Suprapubic skin (tissue), 4 donors: Measurements from ENCODE around the gene FKBP1B. TPM values are rescaled to one million over a fixed set of nuclear protein-coding genes. Genes with fewer than 3 reads are reported as not detected.
"Not testable (repeated sequence)": the region's sequence is repeated elsewhere in the genome, so short reads cannot be mapped to it uniquely, and the experiment has no call there.

Experiments used
- DNase-seq, 2 donors: peaks; one replicate each; pipeline ENCODE4 v3.0.0-alpha.2; 2019; ENCODE audit warnings: low spot score in 2 of 2
- H3K27ac ChIP-seq: fragments of 200-600 bp; sonication (generic); one replicate; pipeline ENCODE4 v1.5.1; 2019
- H3K27me3 ChIP-seq: fragments of 200-600 bp; sonication (generic); one replicate; pipeline ENCODE4 v1.5.1; 2019
- H3K36me3 ChIP-seq: fragments of 200-600 bp; sonication (generic); one replicate; pipeline ENCODE4 v1.5.1; 2019
- H3K4me1 ChIP-seq: fragments of 200-600 bp; sonication (generic); one replicate; pipeline ENCODE4 v1.5.1; 2019
- H3K4me3 ChIP-seq: fragments of 200-600 bp; sonication (generic); one replicate; pipeline ENCODE4 v1.5.1; 2019; ENCODE audit warnings: mild to moderate bottlenecking
- H3K9me3 ChIP-seq: fragments of 200-600 bp; sonication (generic); one replicate; pipeline ENCODE4 v1.5.1; 2019
- EP300 ChIP-seq: sonication (generic); formaldehyde crosslinking; IDR thresholded peaks from one replicate; pipeline ENCODE4 v1.6.1; 2017; ENCODE audit warnings: antibody characterized with exemption
- POLR2A ChIP-seq, 2 donors: fragments of 450-650 bp; IDR thresholded peaks; one replicate each; pipeline ENCODE4 v1.6.1; 2017; ENCODE audit warnings: antibody characterized with exemption in 2 of 2, mild to moderate bottlenecking in 2 of 2, moderate library complexity in 2 of 2
- POLR2AphosphoS5 ChIP-seq, 3 donors: sonication (generic); formaldehyde crosslinking; IDR thresholded peaks; one replicate each; pipeline ENCODE4 v1.6.1; 2017; ENCODE audit warnings: antibody characterized with exemption in 3 of 3
- WGBS: methylation state at CpG from one replicate; pipeline ENCODE4 v1.1.5; 2018; 5-methylcytosine and 5-hydroxymethylcytosine counted together
- total RNA-seq, 4 donors: library from RNA; depleted of rRNA; stranded (reverse); fragments of >200 nt; gene quantifications; one replicate each; pipeline ENCODE4 v1.1.0, GENCODE V29; 2016
- TF ChIP-seq, protein P1 (sequence below), 2 donors: fragments of 200-600 bp in 1 of 2; fragments of 450-650 bp in 1 of 2; sonication (generic) in 1 of 2; IDR thresholded peaks; one replicate each; pipeline ENCODE4 v1.5.1; 2016 to 2019; ENCODE audit warnings: antibody characterized with exemption in 2 of 2, mild to moderate bottlenecking in 1 of 2, moderate library complexity in 1 of 2

FKBP1B gene
- total RNA-seq, 4 donors from 2014 or later = 4.3 to 8.0 (median 6.6) TPM

DNA sequence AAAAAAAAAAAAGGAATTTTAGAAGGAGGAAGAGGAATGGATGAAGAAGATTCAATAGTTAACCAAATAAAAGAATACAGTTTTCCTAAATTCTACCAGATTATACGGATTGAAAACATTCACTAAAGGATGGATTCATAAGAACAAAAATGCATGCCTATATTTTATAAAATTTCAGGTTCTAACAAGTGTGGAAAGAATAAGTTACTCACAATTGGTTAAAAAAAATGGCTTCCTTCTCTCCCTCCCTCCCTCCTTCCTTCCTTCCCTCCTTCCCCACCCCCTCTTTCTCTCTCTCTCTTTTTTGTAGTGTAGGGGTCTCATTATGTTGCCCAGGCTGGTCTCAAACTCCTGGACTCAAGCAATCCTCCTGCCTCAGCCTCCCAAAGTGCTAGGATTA lies 36.7 kb downstream of the FKBP1B start:
- WGBS = 76% methylated on average over 1 of the region's 1 CpG
- DNase-seq = no peak

DNA sequence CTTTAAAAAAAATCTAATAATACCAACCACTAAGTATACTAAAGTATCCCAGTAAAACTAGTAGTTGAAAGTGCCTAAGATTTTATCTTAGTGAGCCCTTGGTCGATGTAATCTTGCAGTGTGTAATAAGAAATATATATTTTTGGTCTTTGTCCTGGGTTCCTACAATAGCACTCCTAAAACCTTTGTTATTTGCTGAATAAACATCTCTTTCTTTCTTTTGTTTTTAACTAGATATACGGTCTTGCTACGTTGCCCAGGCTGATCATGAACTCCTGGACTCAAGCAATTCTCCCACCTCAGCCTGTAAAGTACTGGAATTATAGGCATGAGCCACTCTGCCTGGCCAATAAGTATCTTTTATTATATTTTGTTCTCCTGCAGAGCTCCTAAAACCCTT lies 37.5 kb downstream of the FKBP1B start:
- H3K4me1 ChIP-seq = peaks cover 25% of the 10 kb centered on the region
- H3K9me3 ChIP-seq = no peaks in the 10 kb centered on the region
- no peak overlapping the region for H3K27ac ChIP-seq
- no peaks in the 10 kb centered on the region for H3K27me3 ChIP-seq
- peaks cover 4% of the 10 kb centered on the region for H3K36me3 ChIP-seq
- no peak overlapping the region for H3K4me3 ChIP-seq
- WGBS = 78% methylated on average over 3 of the region's 3 CpGs
- no peak for TF ChIP-seq POLR2A (IDR thresholded peaks at IDR 0.05)
- TF ChIP-seq, protein P1, sequence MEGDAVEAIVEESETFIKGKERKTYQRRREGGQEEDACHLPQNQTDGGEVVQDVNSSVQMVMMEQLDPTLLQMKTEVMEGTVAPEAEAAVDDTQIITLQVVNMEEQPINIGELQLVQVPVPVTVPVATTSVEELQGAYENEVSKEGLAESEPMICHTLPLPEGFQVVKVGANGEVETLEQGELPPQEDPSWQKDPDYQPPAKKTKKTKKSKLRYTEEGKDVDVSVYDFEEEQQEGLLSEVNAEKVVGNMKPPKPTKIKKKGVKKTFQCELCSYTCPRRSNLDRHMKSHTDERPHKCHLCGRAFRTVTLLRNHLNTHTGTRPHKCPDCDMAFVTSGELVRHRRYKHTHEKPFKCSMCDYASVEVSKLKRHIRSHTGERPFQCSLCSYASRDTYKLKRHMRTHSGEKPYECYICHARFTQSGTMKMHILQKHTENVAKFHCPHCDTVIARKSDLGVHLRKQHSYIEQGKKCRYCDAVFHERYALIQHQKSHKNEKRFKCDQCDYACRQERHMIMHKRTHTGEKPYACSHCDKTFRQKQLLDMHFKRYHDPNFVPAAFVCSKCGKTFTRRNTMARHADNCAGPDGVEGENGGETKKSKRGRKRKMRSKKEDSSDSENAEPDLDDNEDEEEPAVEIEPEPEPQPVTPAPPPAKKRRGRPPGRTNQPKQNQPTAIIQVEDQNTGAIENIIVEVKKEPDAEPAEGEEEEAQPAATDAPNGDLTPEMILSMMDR (IDR thresholded peaks at IDR 0.05) = no peak
- DNase-seq = no peak

More for the DNA sequence above, 36.7 kb downstream of the FKBP1B start:
- Histone ChIP-seq H3K27me3 (no peaks in the 10 kb centered on the region), H3K9me3 (no peaks in the 10 kb centered on the region), H3K27ac (no peak overlapping the region), H3K4me3 (no peak overlapping the region), H3K4me1 (peaks cover 25% of the 10 kb centered on the region), H3K36me3 (peaks cover 12% of the 10 kb centered on the region)
- TF ChIP-seq POLR2A (IDR thresholded peaks at IDR 0.05) (no peak), EP300 (no peak), POLR2AphosphoS5 (IDR thresholded peaks at IDR 0.05) (no peak)
- TF ChIP-seq, protein P1 (IDR thresholded peaks at IDR 0.05) = no peak

DNA sequence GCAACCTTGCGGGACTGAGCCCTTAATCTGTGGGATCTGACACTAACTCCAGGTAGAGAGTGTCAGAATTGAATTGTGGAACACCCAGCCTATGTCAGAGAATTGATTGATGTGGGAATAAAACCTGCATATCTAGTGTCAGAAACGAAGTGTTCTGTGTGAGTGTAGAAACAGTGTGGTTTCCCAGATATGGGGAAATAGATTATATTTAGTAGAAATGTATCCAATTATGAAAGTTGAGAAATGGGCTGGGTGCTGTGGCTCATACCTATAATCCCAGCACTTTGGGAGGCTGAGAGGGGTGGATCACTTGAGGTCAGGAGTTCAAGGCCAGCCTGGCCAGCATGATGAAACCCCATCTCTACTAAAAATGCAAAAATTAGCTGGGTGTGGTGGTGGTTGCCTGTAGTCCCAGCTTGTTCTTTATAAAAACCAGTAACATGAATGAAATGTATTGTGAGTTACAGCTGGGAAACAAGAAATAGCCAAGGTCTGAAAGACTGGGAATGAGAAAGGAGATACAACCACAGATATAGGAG lies 39.3 kb downstream of the FKBP1B start:
- H3K27ac ChIP-seq = no peak overlapping the region
- WGBS = 63% methylated on average over 2 of the region's 2 CpGs
- peaks cover 12% of the 10 kb centered on the region for H3K4me1 ChIP-seq
- no peaks in the 10 kb centered on the region for H3K27me3 ChIP-seq
- H3K4me3 ChIP-seq = no peak overlapping the region
- TF ChIP-seq POLR2AphosphoS5 (IDR thresholded peaks at IDR 0.05) (no peak), EP300 (no peak), POLR2A (IDR thresholded peaks at IDR 0.05) (no peak)
- TF ChIP-seq, protein P1 (IDR thresholded peaks at IDR 0.05) = no peak
- no peaks in the 10 kb centered on the region for H3K9me3 ChIP-seq
- H3K36me3 ChIP-seq = no peaks in the 10 kb centered on the region
- no peak for DNase-seq

DNA sequence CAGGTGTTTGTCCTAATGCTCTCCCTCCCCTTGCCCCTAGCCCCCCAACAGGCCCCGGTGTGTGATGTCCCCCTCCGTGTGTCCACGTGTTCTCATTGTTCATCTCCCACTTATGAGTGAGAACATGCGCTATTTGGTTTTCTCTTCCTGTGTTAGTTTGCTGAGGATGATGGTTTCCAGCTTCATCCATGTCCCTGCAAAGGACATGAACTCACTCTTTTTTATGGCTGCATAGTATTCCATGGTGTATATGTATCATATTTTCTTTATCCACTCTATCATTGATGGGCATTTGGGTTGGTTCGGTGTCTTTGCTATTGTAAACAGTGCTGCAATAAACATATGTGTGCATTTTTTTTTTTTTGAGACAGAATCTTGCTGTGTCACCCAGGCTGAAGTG lies 43.7 kb downstream of the FKBP1B start:
- DNase-seq, H3K27me3 ChIP-seq, H3K9me3 ChIP-seq, H3K4me3 ChIP-seq, H3K36me3 ChIP-seq, H3K4me1 ChIP-seq, H3K27ac ChIP-seq: not testable (repeated sequence)
- WGBS = over 99% methylated on average over 5 of the region's 5 CpGs

DNA sequence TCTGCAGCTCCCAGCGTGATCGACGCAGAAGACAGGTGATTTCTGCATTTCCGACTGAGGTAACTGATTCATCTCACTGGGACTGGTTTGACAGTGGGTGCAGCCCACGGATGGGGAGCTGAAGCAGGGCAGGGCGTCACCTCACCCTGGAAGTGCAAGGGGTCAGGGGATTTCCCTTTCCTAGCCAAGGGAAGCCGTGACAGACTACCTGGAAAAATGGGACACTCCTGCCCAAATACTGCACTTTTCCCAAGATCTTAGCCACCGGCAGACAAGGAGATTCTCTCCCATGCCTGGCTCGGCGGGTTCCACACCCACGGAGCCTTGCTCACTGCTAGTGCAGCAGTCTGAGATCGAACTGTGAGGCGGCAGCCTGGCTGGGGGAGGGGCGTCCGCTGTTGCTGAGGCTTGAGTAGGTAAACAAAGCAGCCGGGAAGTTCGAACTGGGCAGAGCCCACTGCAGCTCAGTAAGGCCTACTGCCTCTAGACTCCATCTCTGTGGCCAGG lies 45.7 kb downstream of the FKBP1B start:
- H3K36me3 ChIP-seq, DNase-seq, H3K27ac ChIP-seq, H3K9me3 ChIP-seq, H3K27me3 ChIP-seq, H3K4me3 ChIP-seq, H3K4me1 ChIP-seq: not testable (repeated sequence)
- WGBS = 87% methylated on average over 12 of the region's 17 CpGs

DNA sequence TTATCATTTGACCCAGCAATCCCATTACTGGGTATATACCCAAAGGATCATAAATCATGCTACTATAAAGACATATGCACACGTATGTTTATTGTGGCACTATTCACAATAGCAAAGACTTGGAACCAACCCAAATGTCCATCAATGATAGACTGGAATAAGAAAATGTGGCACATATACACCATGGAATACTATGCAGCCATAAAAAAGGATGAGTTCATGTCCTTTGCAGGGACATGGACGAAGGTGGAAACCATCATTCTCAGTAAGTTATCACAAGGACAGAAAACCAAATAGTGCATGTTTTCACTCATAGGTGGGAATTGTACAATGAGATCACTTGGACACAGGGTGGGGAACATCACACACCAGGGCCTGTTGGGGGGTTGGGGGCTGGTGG lies 51.2 kb downstream of the FKBP1B start:
- 90% methylated on average over 2 of the region's 2 CpGs for WGBS
- H3K4me1 ChIP-seq = not testable (repeated sequence)

DNA sequence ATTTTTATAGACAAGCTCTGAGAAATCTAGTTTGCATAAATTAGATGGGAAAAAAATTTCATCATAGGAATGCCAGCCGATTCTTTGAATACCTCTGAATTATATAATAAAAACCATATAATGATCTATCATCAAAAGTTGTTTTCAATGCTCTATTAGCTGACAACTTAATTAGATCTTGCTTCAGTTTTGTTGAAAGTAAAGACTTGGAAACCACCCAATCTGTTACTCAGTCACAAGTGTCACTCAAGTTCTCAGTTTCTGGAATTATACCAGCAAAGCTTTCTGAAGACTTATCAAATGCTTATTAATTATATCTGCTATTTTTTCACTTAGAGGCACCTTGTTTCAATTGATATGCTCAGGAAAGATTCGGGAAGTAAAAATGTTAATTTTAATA lies 52.5 kb downstream of the FKBP1B start:
- no peaks in the 10 kb centered on the region for H3K27me3 ChIP-seq
- TF ChIP-seq POLR2AphosphoS5 (IDR thresholded peaks at IDR 0.05) = no peak
- TF ChIP-seq EP300 = no peak
- TF ChIP-seq, protein P1 (IDR thresholded peaks at IDR 0.05) = no peak
- no peak for TF ChIP-seq POLR2A (IDR thresholded peaks at IDR 0.05)
- WGBS = 44% methylated on average over 2 of the region's 2 CpGs
- H3K4me3 ChIP-seq = no peak overlapping the region
- H3K36me3 ChIP-seq = no peaks in the 10 kb centered on the region
- DNase-seq = no peak
- no peak overlapping the region for H3K27ac ChIP-seq
- no peaks in the 10 kb centered on the region for H3K4me1 ChIP-seq
- no peaks in the 10 kb centered on the region for H3K9me3 ChIP-seq

More for the DNA sequence above, 51.2 kb downstream of the FKBP1B start:
- not testable (repeated sequence) for DNase-seq, H3K27ac ChIP-seq, H3K9me3 ChIP-seq, H3K36me3 ChIP-seq, H3K4me3 ChIP-seq, H3K27me3 ChIP-seq
